ENCODE results near the gene NT5C1A.
A peak's percentile ranks its signal among the peaks of the same experiment; 100 is the strongest.

The NT5C1A gene

GRCh38 chr1:39637361-39637760, 34.5 kb downstream of the NT5C1A start:
- DNase-seq (ENCODE audit: low spot score) = no peak

- DNase-seq (ENCODE audit: low spot score) = no peak
These were observed 36.1 kb downstream of the NT5C1A start for GRCh38 chr1:39635871-39636210.

- no peak for DNase-seq (ENCODE audit: low spot score)
These were observed 36.6 kb downstream of the NT5C1A start for GRCh38 chr1:39635205-39635870.

GRCh38 chr1:39633422-39633821, 38.5 kb downstream of the NT5C1A start:
- no peak for DNase-seq (ENCODE audit: low spot score)

- DNase-seq (ENCODE audit: low spot score) = no peak
These were observed 39.1 kb downstream of the NT5C1A start for GRCh38 chr1:39632682-39633417.

- DNase-seq (ENCODE audit: low spot score) = no peak
These were observed 39.6 kb downstream of the NT5C1A start for GRCh38 chr1:39632323-39632681.

GRCh38 chr1:39631361-39632322, 40.3 kb downstream of the NT5C1A start:
- DNase-seq (ENCODE audit: low spot score) = no peak

GRCh38 chr1:39628807-39629350, 43.0 kb downstream of the NT5C1A start:
- no peak for DNase-seq (ENCODE audit: low spot score)

GRCh38 chr1:39626646-39627045, 45.3 kb downstream of the NT5C1A start:
- DNase-seq (ENCODE audit: low spot score) = no peak

- no peak for DNase-seq (ENCODE audit: low spot score)
These were observed 46.2 kb downstream of the NT5C1A start for GRCh38 chr1:39625462-39626273.

GRCh38 chr1:39625009-39625408, 46.9 kb downstream of the NT5C1A start:
- no peak for DNase-seq (ENCODE audit: low spot score)

GRCh38 chr1:39623053-39623452, 48.9 kb downstream of the NT5C1A start:
- no peak for DNase-seq (ENCODE audit: low spot score)

GRCh38 chr1:39622427-39622826, 49.5 kb downstream of the NT5C1A start:
- DNase-seq (ENCODE audit: low spot score) = no peak

- DNase-seq (ENCODE audit: low spot score) = no peak
These were observed 51.2 kb downstream of the NT5C1A start for GRCh38 chr1:39620659-39621165.

- DNase-seq (ENCODE audit: low spot score) = no peak
These were observed 54.3 kb downstream of the NT5C1A start for GRCh38 chr1:39617488-39618049.

GRCh38 chr1:39615086-39615673, 56.7 kb downstream of the NT5C1A start:
- no peak for DNase-seq (ENCODE audit: low spot score)

GRCh38 chr1:39614488-39614887, 57.4 kb downstream of the NT5C1A start:
- DNase-seq (ENCODE audit: low spot score) = no peak

GRCh38 chr1:39613250-39613649, 58.7 kb downstream of the NT5C1A start:
- DNase-seq (ENCODE audit: low spot score) = no peak

GRCh38 chr1:39609618-39610331, 62.1 kb downstream of the NT5C1A start:
- peak; percentile 66 for DNase-seq (ENCODE audit: low spot score)
